ENCODE results near the gene KCNJ6.

The KCNJ6 gene

DNA sequence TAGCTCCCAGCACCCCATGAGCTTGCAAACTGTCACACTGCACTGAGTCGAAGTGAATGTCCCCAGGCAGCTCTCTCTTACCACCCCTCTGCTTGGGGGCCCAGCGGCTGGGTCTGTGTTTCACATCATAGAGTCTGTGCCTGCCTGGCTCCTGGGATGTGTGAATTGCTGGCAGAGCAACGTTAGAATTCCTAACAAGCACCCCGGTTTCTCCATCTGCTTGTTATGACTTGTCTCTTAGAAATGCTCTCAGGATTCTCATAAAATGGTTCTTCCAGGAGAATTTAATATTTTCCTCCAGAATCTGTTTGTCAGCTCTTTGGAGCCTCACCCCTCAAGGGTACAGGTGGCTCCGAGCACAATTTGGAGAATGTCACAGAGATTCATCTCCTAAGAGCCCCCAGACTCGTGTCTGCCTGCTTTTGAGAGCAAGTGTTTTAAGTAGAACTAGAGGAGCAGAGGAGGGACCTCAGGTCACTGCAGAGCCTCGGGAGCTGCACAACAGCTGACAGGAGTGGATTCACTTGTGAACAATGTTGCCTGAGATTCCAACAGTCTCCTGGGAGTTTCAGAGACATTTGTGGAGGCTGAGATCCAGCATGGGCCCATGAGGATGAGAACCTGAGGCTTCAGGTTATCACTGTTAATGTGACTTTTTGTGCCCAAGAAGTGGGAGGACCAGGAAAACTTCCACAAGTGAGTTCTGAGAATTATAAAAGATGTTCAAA is 131.5 kb downstream of the KCNJ6 start:
- Histone ChIP-seq H3K9me3 (ENCODE audit: low read length) (no peaks in the 10 kb centered on the region), H3K36me3 (ENCODE audit: insufficient read depth, low read length) (no peaks in the 10 kb centered on the region), H3K9ac (ENCODE audit: low read length) (no peak overlapping the region), H3K4me3 (ENCODE audit: low read depth, low read length, poor library complexity, severe bottlenecking) (no peak overlapping the region), H3F3A (ENCODE audit: insufficient read depth, low read length) (no peaks in the 10 kb centered on the region), H3K4me2 (ENCODE audit: low read length) (no peak overlapping the region), H3K79me2 (ENCODE audit: insufficient read depth, low read length) (no peaks in the 10 kb centered on the region), H3K9me2 (ENCODE audit: low read depth, low read length) (no peaks in the 10 kb centered on the region), H2AFZ (ENCODE audit: low read length) (no peak overlapping the region), H3K27ac (ENCODE audit: low read depth, low read length, poor library complexity, severe bottlenecking) (no peak overlapping the region), H4K20me1 (ENCODE audit: insufficient read depth, low read length) (no peaks in the 10 kb centered on the region), H3K4me1 (ENCODE audit: insufficient read depth, low read length, severe bottlenecking) (no peaks in the 10 kb centered on the region), H3K27me3 (ENCODE audit: insufficient read depth, low read length) (no peaks in the 10 kb centered on the region; the same call in 1 of the 2 replicates)
- TF ChIP-seq EZH2 (IDR thresholded peaks at IDR 0.05; ENCODE audit: borderline replicate concordance, low read length), result no peak
- TF ChIP-seq, protein P1, sequence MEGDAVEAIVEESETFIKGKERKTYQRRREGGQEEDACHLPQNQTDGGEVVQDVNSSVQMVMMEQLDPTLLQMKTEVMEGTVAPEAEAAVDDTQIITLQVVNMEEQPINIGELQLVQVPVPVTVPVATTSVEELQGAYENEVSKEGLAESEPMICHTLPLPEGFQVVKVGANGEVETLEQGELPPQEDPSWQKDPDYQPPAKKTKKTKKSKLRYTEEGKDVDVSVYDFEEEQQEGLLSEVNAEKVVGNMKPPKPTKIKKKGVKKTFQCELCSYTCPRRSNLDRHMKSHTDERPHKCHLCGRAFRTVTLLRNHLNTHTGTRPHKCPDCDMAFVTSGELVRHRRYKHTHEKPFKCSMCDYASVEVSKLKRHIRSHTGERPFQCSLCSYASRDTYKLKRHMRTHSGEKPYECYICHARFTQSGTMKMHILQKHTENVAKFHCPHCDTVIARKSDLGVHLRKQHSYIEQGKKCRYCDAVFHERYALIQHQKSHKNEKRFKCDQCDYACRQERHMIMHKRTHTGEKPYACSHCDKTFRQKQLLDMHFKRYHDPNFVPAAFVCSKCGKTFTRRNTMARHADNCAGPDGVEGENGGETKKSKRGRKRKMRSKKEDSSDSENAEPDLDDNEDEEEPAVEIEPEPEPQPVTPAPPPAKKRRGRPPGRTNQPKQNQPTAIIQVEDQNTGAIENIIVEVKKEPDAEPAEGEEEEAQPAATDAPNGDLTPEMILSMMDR (IDR thresholded peaks at IDR 0.05; ENCODE audit: low read length), result no peak

DNA sequence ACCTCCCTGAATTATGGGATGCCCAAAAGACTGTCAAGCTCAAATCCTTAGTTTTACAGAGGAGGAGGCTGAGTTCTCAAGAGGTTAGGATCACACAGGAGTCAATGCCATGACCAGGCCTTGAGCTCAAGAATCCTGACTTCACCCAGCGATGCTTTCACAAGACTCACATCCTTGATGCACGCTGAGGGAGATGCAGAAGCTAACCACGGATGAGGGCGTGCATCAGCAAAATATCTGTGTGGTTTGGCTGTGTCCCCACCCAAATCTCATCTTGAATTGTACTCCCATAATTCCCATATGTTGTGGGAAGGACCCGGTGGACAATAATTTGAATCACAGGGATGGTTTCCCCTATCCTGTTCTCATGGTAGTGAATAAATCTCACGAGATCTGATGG is 133.2 kb downstream of the KCNJ6 start:
- no peaks in the 10 kb centered on the region for H3K9me2 ChIP-seq (ENCODE audit: low read depth, low read length)
- no peak overlapping the region for H3K4me3 ChIP-seq (ENCODE audit: low read depth, low read length, poor library complexity, severe bottlenecking)
- no peaks in the 10 kb centered on the region for H3K36me3 ChIP-seq (ENCODE audit: insufficient read depth, low read length)
- H4K20me1 ChIP-seq (ENCODE audit: insufficient read depth, low read length), result no peaks in the 10 kb centered on the region
- no peaks in the 10 kb centered on the region for H3F3A ChIP-seq (ENCODE audit: insufficient read depth, low read length)
- H3K27me3 ChIP-seq (ENCODE audit: insufficient read depth, low read length), result no peaks in the 10 kb centered on the region; the same call in 1 of the 2 replicates
- no peaks in the 10 kb centered on the region for H3K9me3 ChIP-seq (ENCODE audit: low read length)
- TF ChIP-seq EZH2 (IDR thresholded peaks at IDR 0.05; ENCODE audit: borderline replicate concordance, low read length), result no peak
- TF ChIP-seq, protein P1 (IDR thresholded peaks at IDR 0.05; ENCODE audit: low read length), result no peak
- H3K4me2 ChIP-seq (ENCODE audit: low read length), result no peak overlapping the region
- H3K27ac ChIP-seq (ENCODE audit: low read depth, low read length, poor library complexity, severe bottlenecking), result no peak overlapping the region
- H2AFZ ChIP-seq (ENCODE audit: low read length), result no peak overlapping the region
- H3K4me1 ChIP-seq (ENCODE audit: insufficient read depth, low read length, severe bottlenecking), result no peaks in the 10 kb centered on the region
- no peak overlapping the region for H3K9ac ChIP-seq (ENCODE audit: low read length)
- H3K79me2 ChIP-seq (ENCODE audit: insufficient read depth, low read length), result no peaks in the 10 kb centered on the region

DNA sequence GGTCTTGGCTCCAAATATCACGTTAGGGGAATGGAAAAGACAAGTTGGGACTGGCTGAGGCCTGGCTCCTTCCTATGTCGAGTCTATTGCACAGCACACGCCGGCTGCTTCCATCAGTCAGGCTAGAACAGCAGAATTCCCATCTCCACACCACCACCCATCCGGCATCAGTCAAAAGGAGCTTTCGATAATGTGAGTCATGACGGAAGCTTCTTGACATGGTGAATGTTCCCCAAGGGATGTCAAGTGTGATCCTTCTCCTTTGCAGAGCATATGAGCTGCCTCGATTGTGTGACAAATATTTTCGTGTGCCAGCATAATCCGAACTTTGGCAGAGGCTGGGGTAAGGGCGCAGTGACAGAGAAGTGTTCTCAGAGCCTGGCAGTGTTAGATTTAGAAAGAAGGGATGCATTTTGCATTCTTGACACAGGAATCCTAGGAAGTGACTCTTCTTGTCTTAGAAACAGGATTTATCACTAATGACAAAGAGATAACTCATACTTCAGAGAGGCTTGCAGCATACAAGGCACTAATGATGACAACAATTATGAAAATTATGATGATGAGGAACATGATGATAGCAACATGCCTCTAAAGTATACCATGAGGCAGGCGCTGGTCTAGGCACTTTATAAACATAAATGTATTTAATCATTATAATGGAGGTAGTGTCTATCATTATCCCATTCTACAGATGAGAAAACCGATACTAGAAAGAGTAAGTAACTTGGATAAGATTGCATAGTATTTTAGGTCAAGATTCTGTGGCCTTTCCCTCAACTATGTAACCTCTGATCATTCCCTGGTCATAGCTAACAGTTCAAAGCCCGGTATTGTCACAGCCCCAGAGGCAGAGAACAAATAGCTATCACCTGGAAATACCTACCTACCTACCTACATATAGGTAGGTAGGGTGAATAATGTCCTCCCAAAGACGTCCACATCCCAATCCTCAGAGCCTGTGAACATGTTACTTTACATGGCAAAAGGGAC is 135.0 kb downstream of the KCNJ6 start:
- TF ChIP-seq, protein P1 (IDR thresholded peaks at IDR 0.05; ENCODE audit: low read length), result no peak
- no peak overlapping the region for H3K27ac ChIP-seq (ENCODE audit: low read depth, low read length, poor library complexity, severe bottlenecking)
- H3K27me3 ChIP-seq (ENCODE audit: insufficient read depth, low read length), result no peaks in the 10 kb centered on the region; the same call in 1 of the 2 replicates
- no peak overlapping the region for H3K4me3 ChIP-seq (ENCODE audit: low read depth, low read length, poor library complexity, severe bottlenecking)
- H3K9ac ChIP-seq (ENCODE audit: low read length), result no peak overlapping the region
- H3K36me3 ChIP-seq (ENCODE audit: insufficient read depth, low read length), result no peaks in the 10 kb centered on the region
- no peak overlapping the region for H2AFZ ChIP-seq (ENCODE audit: low read length)
- no peak overlapping the region for H3K4me2 ChIP-seq (ENCODE audit: low read length)
- no peaks in the 10 kb centered on the region for H3F3A ChIP-seq (ENCODE audit: insufficient read depth, low read length)
- H3K79me2 ChIP-seq (ENCODE audit: insufficient read depth, low read length), result no peaks in the 10 kb centered on the region
- no peaks in the 10 kb centered on the region for H4K20me1 ChIP-seq (ENCODE audit: insufficient read depth, low read length)
- H3K9me2 ChIP-seq (ENCODE audit: low read depth, low read length), result no peaks in the 10 kb centered on the region
- no peaks in the 10 kb centered on the region for H3K9me3 ChIP-seq (ENCODE audit: low read length)
- H3K4me1 ChIP-seq (ENCODE audit: insufficient read depth, low read length, severe bottlenecking), result no peaks in the 10 kb centered on the region
